8988T (cell line): ENCODE measurements around the gene DEPDC1B.
"Not testable (repeated sequence)": the region's sequence is repeated elsewhere in the genome, so short reads cannot be mapped to it uniquely, and the experiment has no call there.

Source experiments
- DNase-seq: peaks from one replicate; pipeline ENCODE4 v3.0.0; 2011

DEPDC1B gene, protein sequence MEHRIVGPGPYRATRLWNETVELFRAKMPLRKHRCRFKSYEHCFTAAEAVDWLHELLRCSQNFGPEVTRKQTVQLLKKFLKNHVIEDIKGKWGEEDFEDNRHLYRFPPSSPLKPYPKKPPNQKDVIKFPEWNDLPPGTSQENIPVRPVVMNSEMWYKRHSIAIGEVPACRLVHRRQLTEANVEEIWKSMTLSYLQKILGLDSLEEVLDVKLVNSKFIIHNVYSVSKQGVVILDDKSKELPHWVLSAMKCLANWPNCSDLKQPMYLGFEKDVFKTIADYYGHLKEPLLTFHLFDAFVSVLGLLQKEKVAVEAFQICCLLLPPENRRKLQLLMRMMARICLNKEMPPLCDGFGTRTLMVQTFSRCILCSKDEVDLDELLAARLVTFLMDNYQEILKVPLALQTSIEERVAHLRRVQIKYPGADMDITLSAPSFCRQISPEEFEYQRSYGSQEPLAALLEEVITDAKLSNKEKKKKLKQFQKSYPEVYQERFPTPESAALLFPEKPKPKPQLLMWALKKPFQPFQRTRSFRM

DNA sequence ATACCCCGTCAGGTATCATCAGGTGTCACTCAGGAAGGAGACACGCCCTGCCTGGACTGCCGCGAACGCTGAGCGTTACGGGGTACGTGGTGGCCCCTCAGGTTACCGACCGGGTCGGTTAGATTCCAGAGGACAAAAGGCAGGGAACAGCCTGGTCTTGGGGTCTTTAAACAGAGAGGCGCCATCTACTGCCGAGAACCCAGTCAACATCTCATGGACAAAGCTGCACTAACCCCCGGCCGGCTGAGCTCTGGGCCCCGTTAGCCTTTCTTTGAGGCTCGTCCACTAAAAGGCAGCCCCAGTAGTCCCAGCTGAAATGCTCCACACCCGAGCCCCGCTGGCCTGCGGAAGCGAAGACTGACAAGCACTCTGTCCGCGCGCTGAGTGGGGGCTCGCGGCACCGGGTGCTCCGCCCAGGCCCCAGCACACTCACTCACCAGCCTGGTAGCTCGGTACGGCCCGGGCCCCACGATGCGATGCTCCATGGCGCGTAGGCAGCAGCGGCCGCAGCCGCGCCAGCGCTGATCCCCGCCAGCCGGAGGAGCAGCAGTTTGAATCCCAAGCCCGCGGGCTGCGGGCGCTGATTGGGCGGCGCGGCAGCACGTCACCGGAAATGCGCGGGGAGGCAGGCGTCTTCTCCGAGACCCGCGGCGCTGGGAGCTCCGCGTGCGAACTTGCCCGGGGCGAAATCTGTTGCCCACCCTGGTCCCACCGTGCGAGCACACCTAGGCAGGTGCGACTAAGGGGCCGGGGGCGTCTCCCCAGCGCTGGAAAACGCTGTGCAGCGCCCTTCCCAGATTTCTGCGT is at the start of gene DEPDC1B:
Gene DEPDC1B (minus strand): TSS at position 558 of the 807 bp plus-strand sequence. CDS start 73 bp downstream, at position 485.
- peak; percentile 52 for DNase-seq

DNA sequence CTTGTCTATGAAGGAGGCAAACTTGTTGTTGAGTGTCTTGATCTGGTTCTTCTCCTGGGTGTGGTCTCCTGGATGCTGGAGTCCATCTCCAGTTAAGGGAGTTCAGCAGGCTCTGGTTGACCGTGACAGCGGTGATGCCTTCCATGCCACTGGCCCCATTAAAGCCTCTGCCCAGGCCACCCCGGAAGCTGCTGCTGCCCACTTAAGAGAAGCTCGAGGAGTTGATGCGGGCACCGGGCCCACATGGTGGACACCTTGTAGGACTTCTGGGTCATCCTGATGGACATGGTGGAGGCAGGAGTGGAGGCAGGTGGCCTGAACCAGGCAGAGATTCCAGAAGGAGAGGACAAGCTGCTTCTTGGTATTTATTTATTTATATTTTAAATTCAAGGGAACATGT is 44.7 kb upstream of the DEPDC1B start:
- no peak for DNase-seq

DNA sequence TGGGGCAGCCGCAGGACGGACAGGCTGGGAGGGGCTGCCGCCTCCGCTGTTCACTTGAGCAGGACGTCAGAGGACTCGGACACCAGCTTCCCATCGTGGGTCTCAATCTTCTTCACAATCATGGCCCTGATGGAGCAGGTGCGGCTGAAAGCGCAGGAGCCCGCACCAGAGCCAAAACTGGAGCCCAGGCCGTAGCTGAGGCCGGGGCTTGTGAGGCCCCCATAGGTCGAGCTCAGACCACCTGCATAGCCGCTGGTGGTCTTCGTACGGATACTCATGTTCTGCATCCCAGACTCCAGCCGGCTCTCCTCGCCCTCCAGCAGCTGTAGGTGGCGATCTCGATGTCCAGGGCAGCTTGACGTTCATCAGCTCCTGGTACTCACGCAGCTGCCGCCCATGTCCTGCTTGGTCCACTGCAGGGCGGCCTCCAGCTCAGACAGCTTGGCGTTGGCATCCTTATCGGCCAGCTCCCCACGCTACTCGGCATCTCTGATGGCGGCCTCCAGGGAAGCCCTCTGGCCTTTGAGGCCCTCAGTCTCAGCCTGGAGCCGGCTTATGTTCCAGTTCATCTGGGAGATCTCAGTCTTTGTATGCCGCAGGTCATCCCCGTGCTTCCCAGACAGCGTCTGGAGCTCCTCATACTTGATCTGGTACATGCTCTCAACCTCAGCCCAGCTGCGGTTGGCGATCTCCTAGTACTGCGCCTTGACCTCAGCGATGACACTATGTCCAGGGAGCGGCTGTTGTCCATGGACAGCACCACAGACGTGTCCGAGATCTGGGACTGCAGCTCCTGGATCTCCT is 43.7 kb upstream of the DEPDC1B start:
- DNase-seq: no peak

DNA sequence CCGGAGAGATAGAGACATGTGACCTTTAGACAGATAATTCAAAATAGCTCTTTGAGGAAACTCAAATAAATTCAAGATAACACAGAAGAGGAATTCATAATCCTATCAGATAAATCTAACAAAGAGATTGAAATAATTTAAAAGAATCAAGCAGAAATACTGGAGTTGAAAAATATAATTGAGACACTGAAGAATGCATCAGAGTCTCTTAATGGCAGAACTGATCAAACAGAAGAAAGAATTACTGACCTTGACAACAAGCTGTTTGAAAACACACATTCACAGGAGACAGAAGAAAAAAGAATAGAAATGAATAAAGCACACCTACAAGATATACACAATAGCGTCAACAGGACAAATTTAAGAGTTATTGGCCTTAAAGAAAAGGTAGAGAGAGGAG is 40.4 kb upstream of the DEPDC1B start:
- no peak for DNase-seq

DNA sequence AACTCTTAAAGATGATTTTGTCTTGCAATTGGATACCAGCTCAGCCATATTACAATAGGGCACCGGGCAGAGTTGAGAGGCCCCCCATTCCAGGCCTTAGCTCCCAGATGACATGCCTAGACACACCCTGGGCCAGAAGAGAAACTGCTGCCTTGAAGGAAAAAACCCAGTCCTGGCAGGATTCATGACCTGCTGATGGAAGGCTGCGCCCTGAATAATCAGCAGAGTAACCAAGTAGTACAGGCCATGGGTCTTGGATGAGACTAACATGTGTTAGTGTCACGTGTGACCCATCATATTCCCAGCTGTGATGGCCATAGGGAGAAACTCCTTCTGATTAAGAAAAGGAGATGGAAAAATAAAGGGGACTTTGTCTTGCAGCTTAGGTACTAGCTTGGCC is 39.0 kb upstream of the DEPDC1B start:
- no peak for DNase-seq

DNA sequence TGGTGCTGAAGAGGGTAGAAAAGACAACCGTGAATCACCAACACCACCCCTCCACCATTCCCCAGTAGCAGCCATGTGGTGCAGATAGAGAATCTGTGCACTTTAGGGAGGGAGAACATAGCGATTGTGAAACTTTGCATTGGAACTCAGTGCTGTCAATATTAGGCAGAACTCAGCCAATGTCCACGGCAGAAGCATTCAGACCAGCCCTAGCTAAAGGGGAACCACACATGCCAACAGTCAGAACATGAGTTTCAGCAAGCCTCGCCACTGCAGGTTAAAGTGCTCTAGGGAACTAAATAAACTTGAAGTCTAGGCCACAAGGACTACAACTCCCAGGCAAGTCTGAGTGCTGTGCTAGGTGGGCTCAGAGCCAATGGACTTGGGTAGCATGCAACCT is 38.5 kb upstream of the DEPDC1B start:
- no peak for DNase-seq

DNA sequence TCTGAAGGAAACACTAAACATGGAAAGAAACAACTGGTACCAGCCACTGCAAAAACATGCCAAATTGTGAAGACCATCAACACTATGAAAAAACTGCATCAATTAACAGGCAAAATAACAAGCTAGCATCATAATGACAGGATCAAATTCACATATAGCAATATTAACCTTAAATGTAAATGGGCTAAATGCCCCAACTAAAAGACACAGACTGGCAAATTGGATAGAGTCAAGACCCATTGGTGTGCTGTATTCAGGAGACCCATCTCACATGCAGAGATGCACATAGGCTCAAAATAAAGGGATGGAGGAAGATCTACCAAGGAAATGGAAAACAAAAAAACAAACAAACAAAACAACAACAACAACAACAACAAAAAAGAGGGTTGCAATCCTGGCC is 30.9 kb upstream of the DEPDC1B start:
- not testable (repeated sequence) for DNase-seq

DNA sequence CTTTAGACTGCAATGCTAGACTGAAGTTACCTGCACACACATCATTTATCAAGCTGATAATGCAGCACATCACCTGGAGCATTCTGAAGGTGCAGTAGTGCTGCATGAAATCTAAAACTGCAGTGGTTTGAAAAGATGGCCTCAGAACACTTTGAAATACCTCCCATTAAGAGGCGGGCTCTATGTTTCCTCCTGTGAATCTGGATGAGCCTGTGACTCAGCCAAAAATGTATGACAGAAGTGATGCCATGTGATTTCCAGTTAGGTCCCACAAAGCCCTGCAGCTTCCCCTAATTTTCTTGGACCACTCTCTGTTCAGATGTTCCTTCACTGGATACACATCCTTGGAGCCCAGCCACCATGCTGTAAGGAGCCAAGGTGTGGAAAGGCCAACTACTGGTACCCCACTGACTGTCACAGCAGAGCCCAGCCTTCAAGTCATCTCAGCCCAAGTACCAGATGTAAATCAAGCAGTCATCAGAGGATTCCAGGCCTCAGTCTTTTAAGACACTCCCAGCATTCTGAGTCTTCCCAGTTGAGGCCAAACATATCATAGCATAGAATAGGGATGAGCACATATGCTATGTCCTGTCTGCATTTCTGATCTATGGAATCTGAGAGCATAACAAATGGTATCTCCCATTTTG is 27.2 kb upstream of the DEPDC1B start:
- no peak for DNase-seq

DNA sequence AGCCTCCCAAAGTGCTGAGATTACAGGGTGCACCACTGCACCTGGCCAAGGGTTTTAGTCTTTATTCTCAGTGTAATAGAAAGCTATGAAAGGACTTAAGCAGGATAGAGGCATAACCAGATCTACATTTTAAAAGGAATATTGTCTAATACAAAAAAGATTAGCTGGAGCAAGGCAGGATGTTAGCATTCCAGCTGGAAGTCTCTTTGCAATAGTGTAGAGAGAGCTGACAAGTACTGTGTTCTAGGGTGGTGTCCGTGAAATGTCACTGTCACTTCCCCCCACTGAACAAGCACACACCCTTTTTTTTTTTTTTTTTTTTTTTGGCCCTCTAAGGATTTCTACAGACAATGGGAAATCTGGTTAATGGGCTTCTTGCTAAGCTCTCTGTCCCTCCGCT is 24.2 kb upstream of the DEPDC1B start:
- DNase-seq: no peak

DNA sequence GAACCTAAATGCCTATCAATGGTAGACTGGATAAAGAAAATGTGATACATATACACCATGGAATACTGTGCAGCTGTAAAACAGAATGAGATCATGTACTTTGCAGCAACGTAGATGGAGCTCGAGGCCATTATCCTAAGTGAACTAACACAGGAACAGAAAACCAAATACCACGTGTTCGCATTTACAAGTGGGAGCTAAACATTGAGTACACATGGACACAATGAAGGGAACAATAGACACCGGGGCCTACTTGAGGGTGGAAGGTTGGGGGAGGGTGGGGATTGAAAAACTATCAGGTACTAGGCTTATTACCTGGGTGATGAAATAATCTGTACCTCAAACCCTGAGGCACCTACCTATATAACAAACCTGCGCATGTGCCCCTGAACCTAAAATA is 22.4 kb upstream of the DEPDC1B start:
- no peak for DNase-seq

DNA sequence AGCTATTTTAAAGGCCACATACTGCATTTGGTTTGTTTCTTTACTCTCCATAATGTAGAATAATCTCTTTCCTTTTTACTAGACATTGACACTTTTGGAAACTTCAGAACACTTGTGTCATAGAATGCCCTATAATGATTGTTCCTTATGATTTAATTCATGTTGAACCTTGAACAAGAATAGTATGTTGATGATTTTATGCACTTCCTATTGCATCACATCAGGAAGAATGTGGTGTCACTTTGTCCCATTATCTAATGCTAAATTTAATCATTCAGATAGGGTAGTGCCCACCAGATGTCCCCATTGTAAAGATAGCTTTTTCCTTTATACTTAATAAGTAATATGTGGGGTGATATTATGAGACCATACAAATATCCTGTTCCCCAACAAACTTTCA is 19.4 kb upstream of the DEPDC1B start:
- DNase-seq: no peak

DNA sequence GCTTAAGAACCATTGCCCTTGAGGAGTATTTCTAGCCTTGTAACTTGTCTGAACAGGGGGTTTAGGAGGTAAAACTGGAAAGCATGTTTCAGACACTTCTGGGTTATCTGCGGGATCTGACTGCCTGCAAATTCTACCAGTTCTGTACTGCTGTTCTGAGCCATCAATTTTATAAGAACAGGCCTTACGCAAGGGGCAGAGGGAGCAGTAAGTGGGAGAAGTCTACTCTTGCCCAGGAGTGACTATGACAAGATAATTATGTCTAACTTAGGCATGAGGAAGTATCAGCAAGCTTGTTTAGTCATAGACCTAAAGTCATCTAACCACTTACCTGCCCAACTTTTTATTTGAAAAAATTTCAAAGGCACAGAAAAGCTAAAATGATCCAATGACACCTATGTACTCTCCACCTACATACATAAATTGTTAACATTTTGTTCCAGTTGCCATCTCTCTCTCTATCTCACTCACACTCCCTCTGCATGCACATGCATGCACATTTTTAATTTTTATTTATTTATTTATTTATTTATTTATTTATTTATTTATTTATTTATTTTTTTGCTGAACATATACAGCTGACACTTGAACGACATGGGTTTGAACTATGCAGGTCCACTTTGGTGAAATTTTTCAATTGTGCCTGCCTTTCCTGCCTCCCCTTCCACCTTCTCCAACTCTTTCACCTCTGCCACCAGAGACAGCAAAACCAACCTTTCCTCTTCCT is 18.4 kb upstream of the DEPDC1B start:
- DNase-seq: no peak

DNA sequence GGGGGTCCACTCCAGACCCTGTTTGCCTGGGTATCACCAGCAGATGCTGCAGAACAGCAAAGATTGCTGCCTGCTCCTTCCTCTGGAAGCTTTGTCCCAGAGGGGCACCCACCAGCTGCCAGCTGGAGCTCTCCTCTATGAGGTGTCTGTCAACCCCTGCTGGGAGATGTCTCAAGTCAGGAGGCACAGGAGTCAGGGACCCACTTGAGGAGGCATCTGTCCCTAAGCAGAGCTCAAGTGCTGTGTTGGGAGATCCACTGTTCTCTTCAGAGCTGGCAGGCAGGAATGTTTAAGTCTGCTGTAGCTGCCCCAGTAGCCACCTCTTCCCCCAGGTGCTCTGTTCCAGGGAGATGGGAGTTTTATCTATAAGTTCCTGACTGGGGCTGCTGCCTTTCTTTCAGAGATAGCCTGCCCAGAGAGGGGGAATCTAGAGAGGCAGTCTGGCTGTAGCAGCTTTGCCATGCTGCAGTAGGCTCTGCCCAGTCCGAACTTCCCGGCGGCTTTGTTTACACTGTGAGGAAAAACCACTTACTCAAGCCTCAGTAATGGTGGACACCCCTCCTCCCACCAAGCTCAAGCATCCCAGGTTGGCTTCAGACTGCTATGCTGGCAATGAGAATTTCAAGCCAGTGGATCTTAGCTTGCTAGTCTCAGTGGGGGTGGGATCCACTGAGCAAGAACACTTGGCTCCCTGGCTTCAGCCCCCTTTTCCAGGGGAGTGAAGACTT is 15.4 kb upstream of the DEPDC1B start:
- DNase-seq: not testable (repeated sequence)

DNA sequence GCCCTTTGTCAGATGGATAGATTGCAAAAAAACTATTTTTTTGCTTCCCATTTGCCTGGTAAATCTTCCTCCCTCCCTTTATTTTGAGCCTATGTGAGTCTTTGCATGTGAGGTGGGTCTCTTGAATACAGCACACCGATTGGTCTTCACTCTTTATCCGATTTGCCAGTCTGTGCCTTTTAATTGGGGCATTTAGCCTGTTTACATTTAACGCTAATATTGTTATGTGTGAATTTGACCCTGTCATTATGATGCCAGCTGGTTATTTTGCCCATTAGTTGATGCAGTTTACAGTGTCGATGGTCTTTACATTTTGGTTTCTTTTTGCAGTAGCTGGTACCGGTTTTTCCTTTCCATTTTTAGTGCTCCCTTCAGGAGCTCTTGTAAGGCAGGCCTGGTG is 13.0 kb upstream of the DEPDC1B start:
- no peak for DNase-seq

DNA sequence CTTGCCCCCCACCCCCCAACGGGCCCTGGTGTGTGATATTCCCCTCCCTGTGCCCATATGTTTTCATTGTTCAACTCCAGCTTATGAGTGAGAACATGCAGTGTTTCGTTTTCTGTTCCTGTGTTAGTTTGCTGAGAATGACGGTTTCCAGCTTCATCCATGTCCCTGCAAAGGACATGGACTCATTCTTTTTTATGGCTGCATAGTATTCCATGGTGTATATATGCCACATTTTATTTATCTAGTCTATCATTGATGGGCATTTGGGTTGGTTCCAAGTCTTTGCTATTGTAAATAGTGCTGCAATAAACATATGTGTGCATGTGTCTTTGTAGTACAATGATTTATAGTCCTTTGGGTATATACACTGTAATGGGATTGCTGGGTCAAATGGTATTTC is 11.9 kb upstream of the DEPDC1B start:
- not testable (repeated sequence) for DNase-seq

DNA sequence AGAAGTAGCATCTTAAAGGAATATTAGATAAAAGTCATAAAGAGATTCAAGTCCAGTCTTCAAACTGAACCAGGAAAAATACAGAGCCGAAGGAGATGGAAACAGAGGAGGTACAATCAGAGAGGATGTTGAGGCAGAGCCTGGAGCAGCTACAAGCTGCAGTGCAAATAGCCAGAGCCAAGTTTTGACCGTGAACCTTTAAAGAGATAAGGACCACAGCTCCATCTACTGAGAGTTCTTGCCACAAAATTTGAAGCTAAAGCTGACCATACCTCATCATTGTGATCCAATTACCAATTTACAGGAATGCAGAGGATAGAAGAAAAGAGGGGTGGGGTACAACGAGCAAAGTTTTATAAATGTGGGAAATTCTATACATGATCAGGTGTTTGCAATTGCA is 10.4 kb upstream of the DEPDC1B start:
- DNase-seq: no peak

DNA sequence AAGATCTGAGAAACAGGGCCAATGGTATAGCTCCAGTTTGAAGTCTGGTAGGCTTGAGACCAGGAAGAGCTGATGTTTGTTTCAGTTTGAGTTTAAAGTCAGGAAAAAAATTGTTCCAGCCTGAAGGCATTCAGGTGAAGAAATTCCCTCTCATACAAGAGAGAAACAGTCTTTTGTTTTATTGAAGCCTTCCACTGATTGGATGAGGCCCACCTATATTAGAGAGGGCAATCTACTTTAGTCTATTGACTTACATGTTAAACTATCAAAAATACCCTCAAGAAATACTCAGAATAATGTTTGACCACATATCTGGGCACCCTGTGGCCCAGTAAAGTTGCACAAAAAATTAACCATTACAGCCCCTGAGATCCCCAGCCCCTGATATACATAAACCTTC is 5.2 kb upstream of the DEPDC1B start:
- DNase-seq: no peak

DNA sequence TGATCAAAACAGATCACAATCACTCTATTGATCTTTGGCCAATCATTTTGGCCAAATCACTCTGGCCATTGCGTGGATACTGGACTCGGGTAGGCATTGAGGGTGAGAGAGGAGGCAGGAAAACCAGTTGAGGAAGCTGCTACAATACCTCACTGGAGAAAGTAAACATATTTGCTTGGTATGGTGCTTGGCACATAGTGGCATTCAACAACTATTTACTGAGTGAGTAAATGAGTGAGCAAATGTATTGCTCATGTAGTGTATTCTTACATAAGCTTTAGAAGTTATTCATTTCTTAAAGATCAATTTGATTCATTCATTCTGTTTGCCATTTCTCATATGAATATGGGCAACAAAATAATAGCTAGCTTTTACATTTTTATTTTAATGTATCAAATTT is 4.0 kb upstream of the DEPDC1B start:
- DNase-seq: no peak

DNA sequence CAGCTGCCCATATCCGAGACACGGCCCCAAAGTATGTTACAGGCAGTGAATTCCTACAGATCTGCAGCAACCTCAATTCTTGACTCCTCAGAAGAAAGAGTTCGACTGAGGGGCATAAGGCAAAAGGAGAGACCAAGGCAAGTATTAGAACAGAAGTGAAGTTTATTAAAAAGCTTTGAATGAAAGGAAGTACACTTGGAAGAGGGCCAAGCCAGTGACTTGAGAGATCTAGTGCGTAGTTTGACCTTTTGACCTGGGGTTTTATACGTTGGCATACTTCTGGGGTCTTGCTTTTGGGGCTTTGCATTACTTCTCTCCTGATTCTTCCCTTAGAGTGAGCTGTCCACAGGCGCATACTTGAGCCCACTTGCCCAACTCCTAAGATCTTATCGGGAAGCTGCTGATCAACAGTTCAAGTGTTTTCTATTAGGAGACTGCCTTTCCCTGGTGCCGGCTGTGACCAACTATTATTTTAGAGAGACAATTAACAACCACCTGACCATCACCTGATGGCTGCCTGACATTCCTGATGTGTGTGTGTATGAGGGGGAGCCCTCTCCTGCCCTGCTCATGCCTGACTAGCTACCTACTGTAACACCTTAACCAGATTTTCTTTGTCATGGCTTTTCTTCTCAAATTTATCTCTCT is 1.5 kb upstream of the DEPDC1B start:
- no peak for DNase-seq

DNA sequence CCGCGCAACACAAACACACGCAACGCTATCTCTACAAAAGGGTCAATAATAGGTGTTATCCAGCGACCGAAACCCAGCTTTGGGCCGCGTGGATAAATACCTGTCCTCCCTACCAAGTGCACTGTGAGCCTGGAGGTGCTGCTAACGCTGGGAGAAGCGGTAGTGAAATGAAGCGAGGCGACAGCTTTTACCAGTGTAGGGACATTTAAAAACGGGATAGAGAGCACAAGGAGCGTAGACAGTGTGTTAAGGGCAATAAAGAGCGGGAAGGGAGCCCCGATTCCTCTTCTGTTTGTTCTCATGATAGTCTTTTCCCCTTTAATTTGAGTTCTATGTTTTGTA is 421 bp upstream of the DEPDC1B start:
- DNase-seq: no peak

DNA sequence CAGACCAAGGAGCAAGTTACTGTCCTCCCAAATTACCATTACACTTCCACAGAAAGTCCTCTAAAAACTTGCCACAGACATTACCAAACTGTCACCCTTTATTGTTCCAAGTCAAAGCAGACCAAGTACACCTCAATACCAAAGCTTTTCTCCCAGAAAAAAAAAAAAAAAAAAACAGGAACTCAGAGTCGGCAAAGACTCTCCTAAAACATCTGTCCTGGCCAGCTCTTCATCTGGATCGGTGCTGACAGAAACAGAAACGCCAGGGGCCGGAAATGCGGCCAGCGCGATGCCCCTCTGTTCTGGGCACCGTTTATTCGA is 718 bp downstream of the DEPDC1B start:
- DNase-seq: no peak
